Neural progenitor cell (in vitro differentiated cells): ENCODE measurements around the gene STPG1. TPM values are rescaled to one million over a fixed set of nuclear protein-coding genes. Genes with fewer than 3 reads are reported as not detected.

Source experiments
- DNase-seq: peaks from one replicate; pipeline ENCODE4 v3.0.0-alpha.2; 2016; ENCODE audit warnings: low spot score
- H2AFZ ChIP-seq: fragments of 200-600 bp; sonication (generic); replicated peaks from 2 replicates; pipeline ENCODE4 v1.6.1; 2016; ENCODE audit warnings: antibody characterized with exemption
- H3F3A ChIP-seq: fragments of 200-600 bp; sonication (generic); 2 replicates; pipeline ENCODE4 v1.6.1; 2016; ENCODE audit warnings: antibody characterized with exemption, low read depth
- H3K27ac ChIP-seq: fragments of 200-600 bp; sonication (generic); 2 replicates; pipeline ENCODE4 v1.5.1; 2016; ENCODE audit warnings: mild to moderate bottlenecking
- H3K27me3 ChIP-seq: fragments of 200-600 bp; sonication (generic); 2 replicates; pipeline ENCODE4 v1.6.1; 2016; ENCODE audit warnings: mild to moderate bottlenecking, moderate library complexity
- H3K36me3 ChIP-seq: fragments of 200-600 bp; sonication (generic); 2 replicates; pipeline ENCODE4 v1.5.1; 2016
- H3K4me1 ChIP-seq: fragments of 200-600 bp; sonication (generic); 2 replicates; pipeline ENCODE4 v1.6.1; 2016; ENCODE audit warnings: mixed run types
- H3K4me2 ChIP-seq: fragments of 200-600 bp; sonication (generic); 2 replicates; pipeline ENCODE4 v1.6.1; 2016
- H3K4me3 ChIP-seq: fragments of 200-600 bp; sonication (generic); 2 replicates; pipeline ENCODE4 v1.5.1; 2016
- H3K79me2 ChIP-seq: fragments of 200-600 bp; sonication (generic); 2 replicates; pipeline ENCODE4 v1.6.1; 2016; ENCODE audit warnings: low read depth
- H3K9ac ChIP-seq: fragments of 200-600 bp; sonication (generic); 2 replicates; pipeline ENCODE4 v1.6.1; 2016
- H3K9me3 ChIP-seq: fragments of 200-600 bp; sonication (generic); 2 replicates; pipeline ENCODE4 v1.5.1; 2016; ENCODE audit warnings: low read depth
- H4K20me1 ChIP-seq: fragments of 200-600 bp; sonication (generic); 2 replicates; pipeline ENCODE4 v1.6.1; 2016; ENCODE audit warnings: low read depth
- H3K27ac Mint-ChIP-seq: 3 replicates; pipeline ENCODE4 v1.8.0; 2021; ENCODE audit warnings: mixed read lengths
- H3K27me3 Mint-ChIP-seq: 2 replicates; pipeline ENCODE4 v1.8.0; 2022; ENCODE audit warnings: low read depth, mild to moderate bottlenecking, inconsistent platforms, moderate library complexity, mixed read lengths; ENCODE audit not compliant: insufficient read depth
- H3K36me3 Mint-ChIP-seq: 3 replicates; pipeline ENCODE4 v1.8.0; 2021; ENCODE audit warnings: mixed read lengths
- H3K4me1 Mint-ChIP-seq: 3 replicates; pipeline ENCODE4 v1.8.0; 2021; ENCODE audit warnings: mixed read lengths
- H3K4me3 Mint-ChIP-seq: 3 replicates; pipeline ENCODE4 v1.8.0; 2021; ENCODE audit warnings: mild to moderate bottlenecking, moderate library complexity, mixed read lengths
- H3K9me3 Mint-ChIP-seq: 3 replicates; pipeline ENCODE4 v1.8.0; 2020; ENCODE audit warnings: mixed read lengths
- CTCF ChIP-seq: fragments of 200-600 bp; sonication (generic); IDR thresholded peaks from 2 replicates; pipeline ENCODE4 v1.5.1; 2017; ENCODE audit warnings: antibody characterized with exemption, mild to moderate bottlenecking
- EZH2 ChIP-seq: fragments of 200-600 bp; sonication (generic); IDR thresholded peaks from 2 replicates; pipeline ENCODE4 v1.6.1; 2017; ENCODE audit warnings: antibody characterized with exemption, mild to moderate bottlenecking, moderate library complexity
- EZH2phosphoT487 ChIP-seq: fragments of 200-600 bp; sonication (generic); IDR thresholded peaks from 2 replicates; pipeline ENCODE4 v1.6.1; 2017; ENCODE audit warnings: antibody characterized with exemption
- total RNA-seq: library from RNA; depleted of rRNA; stranded (reverse); fragments of >200 nt; gene quantifications from 2 replicates; pipeline ENCODE4 v1.2.3, GENCODE V29; 2015; ENCODE audit warnings: low replicate concordance

The STPG1 gene
- total RNA-seq, 1 donor from 2014 or later: 15.9 TPM

DNA sequence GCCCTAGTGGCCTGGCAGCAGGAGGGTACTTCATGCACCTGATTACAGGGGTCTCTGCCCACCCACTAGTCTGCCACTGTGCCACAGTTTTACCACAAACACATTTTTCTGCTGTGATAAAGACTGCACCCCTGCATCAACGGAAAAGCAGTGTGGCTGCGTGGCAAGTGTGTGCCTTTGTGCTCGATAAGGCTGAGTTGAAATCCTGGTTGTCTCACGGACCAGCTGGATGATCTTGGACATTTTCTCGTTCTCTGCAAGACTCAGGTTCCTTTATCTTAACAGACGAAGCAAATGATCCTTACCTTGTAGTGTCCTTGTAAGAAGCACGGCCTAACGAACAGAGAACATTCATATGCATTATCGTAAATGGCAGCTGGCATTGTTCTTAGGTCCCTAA, 84.3 kb downstream of the STPG1 start:
- Histone ChIP-seq H3K4me2 (no peak overlapping the region), H3K4me1 (peaks cover 5% of the 10 kb centered on the region)
- no peaks in the 10 kb centered on the region for H3K36me3 Mint-ChIP-seq

DNA sequence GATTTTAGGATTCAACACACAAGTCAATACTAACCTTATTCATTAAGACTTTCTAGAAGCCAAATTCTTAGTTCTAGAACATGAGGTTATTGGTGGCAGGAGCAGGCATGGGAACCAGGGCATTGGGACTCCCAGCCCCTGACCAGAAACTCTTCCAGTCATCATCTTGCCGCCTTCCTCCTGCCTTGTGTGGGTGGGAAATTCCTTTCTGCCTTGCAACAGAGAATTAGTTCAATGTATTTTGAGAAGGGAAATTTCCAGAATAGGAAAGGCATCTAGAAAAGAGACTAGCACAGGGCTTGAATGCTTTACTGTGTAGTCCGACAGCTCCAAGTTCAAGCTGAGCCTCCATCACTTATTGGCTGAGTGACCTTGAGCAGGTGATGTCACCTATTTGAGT, 85.7 kb downstream of the STPG1 start:
- no peak overlapping the region for H3K4me3 Mint-ChIP-seq
- no peaks in the 10 kb centered on the region for H3K9me3 ChIP-seq
- H2AFZ ChIP-seq: no peak overlapping the region
- no peaks in the 10 kb centered on the region for H3K36me3 Mint-ChIP-seq
- peaks cover 43% of the 10 kb centered on the region for H3K27me3 ChIP-seq
- no peaks in the 10 kb centered on the region for H3K9me3 Mint-ChIP-seq
- TF ChIP-seq EZH2: no peak
- no peak for TF ChIP-seq CTCF
- no peak for TF ChIP-seq EZH2phosphoT487
- no peak for DNase-seq
- H3K4me2 ChIP-seq: no peak overlapping the region
- peaks cover 1% of the 10 kb centered on the region for H3K4me1 Mint-ChIP-seq
- no peak overlapping the region for H3K4me3 ChIP-seq
- no peaks in the 10 kb centered on the region for H3K36me3 ChIP-seq
- peaks cover 23% of the 10 kb centered on the region for H3K27me3 Mint-ChIP-seq
- no peak overlapping the region for H3K9ac ChIP-seq
- no peak overlapping the region for H3K27ac Mint-ChIP-seq
- no peaks in the 10 kb centered on the region for H3K79me2 ChIP-seq
- peaks cover 7% of the 10 kb centered on the region for H3F3A ChIP-seq
- no peaks in the 10 kb centered on the region for H4K20me1 ChIP-seq
- no peaks in the 10 kb centered on the region for H3K4me1 ChIP-seq
- no peak overlapping the region for H3K27ac ChIP-seq

More for the DNA sequence above, 84.3 kb downstream of the STPG1 start:
- Histone ChIP-seq H2AFZ (no peak overlapping the region), H3K4me3 (no peak overlapping the region), H3K9ac (no peak overlapping the region), H4K20me1 (no peaks in the 10 kb centered on the region), H3F3A (no peaks in the 10 kb centered on the region), H3K36me3 (no peaks in the 10 kb centered on the region), H3K27me3 (peaks cover 28% of the 10 kb centered on the region), H3K27ac (no peak overlapping the region), H3K9me3 (no peaks in the 10 kb centered on the region), H3K79me2 (no peaks in the 10 kb centered on the region)
- H3K4me1 Mint-ChIP-seq: peaks cover 4% of the 10 kb centered on the region
- TF ChIP-seq CTCF (no peak), EZH2phosphoT487 (no peak), EZH2 (no peak)
- no peak overlapping the region for H3K27ac Mint-ChIP-seq
- H3K27me3 Mint-ChIP-seq: peaks cover 12% of the 10 kb centered on the region
- no peaks in the 10 kb centered on the region for H3K9me3 Mint-ChIP-seq
- DNase-seq: no peak
- no peak overlapping the region for H3K4me3 Mint-ChIP-seq

DNA sequence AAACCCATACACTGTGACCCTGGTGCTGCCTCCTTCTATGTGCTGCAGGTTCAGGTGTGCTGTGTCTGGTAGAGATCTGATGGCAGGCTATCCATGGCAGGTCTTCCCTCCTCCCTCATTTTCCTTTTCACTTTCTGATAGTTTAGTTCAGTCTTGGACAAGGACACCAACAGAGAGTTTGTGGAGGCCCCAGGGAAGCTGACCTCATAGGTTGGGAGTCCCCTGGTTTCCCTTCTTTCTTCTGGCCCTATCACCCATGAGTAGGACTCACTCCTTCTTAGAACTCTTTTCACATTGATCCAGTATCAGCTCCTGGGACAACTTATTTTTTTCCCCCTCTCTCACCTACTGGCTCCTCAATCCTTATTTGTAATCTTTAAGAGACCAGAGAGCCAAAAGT, 86.1 kb downstream of the STPG1 start:
- no peak overlapping the region for H3K4me3 Mint-ChIP-seq
- Histone ChIP-seq H3K27me3 (peaks cover 47% of the 10 kb centered on the region), H3K36me3 (no peaks in the 10 kb centered on the region), H3F3A (peaks cover 11% of the 10 kb centered on the region), H2AFZ (no peak overlapping the region), H3K9ac (no peak overlapping the region), H3K27ac (no peak overlapping the region), H3K9me3 (no peaks in the 10 kb centered on the region), H4K20me1 (no peaks in the 10 kb centered on the region), H3K4me3 (no peak overlapping the region), H3K4me2 (no peak overlapping the region), H3K79me2 (no peaks in the 10 kb centered on the region), H3K4me1 (peaks cover 2% of the 10 kb centered on the region)
- no peak overlapping the region for H3K27ac Mint-ChIP-seq
- no peaks in the 10 kb centered on the region for H3K36me3 Mint-ChIP-seq
- H3K27me3 Mint-ChIP-seq: peaks cover 27% of the 10 kb centered on the region
- TF ChIP-seq EZH2 (no peak), EZH2phosphoT487 (no peak), CTCF (no peak)
- peaks cover 5% of the 10 kb centered on the region for H3K4me1 Mint-ChIP-seq
- H3K9me3 Mint-ChIP-seq: no peaks in the 10 kb centered on the region
- DNase-seq: no peak
